IPS DF 4.7 (cell line): ENCODE measurements around the gene TTYH1.

Experiments used
- DNase-seq: peaks from one replicate; pipeline ENCODE4 v3.0.0-alpha.2; 2013; ENCODE audit warnings: low spot score; ENCODE audit errors: extremely low read depth

The TTYH1 gene

DNA sequence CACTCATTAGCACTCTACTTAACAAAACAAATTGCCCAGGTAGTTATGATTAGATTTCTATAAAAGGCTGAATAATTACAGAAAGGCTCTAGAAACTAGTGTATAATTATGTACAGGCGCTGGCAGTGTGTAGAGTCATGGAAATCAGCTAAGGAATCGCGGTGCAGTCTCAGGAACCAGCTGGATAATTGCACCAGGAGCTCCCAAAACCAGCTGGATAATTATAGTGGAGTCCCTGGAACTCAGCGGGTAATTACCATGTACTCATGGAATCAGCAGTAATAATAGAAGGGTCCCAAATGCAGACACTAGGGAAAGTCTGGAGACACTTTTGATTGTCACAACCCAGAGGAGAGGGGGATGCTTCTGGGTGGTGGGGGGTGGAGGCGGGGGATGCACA, 23.2 kb upstream of the TTYH1 start:
- no peak for DNase-seq

- no peak for DNase-seq
Observed at GRCh38 chr19:54393381-54393780, 21.9 kb upstream of the TTYH1 start.

DNA sequence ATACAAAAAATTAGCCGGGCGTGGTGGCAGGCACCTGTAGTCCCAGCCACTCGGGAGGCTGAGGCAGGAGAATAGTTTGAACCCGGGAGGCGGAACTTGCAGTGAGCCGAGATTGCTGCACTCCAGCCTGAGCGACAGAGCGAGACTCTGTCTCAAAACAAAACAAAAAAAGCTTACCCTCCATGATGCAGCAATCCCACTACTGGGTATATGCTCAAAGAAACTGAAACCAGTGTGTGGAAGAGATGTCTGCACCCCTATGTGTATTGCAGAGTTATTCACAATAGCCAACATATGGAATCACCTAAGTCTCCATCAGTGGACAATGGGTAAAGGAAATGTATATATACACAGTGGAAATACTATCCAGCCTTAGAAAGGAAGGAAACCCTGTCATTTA, 19.6 kb upstream of the TTYH1 start:
- no peak for DNase-seq

- DNase-seq: no peak
Observed at GRCh38 chr19:54399189-54399588, 16.1 kb upstream of the TTYH1 start.

DNA sequence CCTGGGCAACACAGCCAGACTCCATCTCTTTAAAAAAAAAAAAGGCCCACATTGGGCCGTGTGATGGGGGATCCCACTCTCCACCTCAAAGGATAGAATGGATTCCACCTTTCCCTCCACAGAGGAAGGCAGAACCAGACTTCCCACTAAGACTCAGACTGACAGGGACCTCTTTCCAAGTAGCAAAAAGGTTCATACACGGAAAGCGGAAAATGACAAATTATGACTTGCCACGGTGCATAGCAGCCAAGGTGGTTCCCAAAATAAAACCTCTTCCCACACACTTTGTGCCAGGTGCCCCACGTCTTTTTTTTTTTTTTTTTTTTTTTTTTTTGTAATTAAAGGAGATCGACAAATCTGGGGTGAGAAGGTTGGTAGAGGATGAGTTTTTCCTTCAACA, 14.4 kb upstream of the TTYH1 start:
- no peak for DNase-seq

- no peak for DNase-seq
Observed at GRCh38 chr19:54403054-54403453, 12.2 kb upstream of the TTYH1 start.

GRCh38 chr19:54405628-54406027, 9.6 kb upstream of the TTYH1 start:
- no peak for DNase-seq

DNA sequence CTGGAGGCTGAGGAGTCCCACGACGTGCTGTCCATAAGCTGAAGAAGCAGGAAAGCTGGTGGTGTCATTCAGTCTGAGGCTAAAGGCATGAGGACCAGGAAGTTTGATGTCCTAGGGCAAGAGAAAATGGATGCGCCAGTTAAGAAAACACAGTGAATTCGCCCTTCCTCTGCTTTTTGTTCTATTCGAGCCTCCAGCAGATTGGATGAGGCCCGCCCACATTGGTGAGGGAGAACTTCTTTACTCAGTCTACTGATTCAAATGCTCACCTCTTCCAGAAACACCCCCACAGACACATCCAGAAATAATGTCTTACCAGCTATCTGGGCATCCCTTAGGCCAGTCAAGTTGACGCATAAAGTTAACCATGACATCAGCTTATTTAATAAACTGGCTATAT, 7.5 kb upstream of the TTYH1 start:
- no peak for DNase-seq

- DNase-seq: no peak
Observed at GRCh38 chr19:54408456-54409026, 6.7 kb upstream of the TTYH1 start.

- DNase-seq: no peak
Observed at GRCh38 chr19:54411033-54411432, 4.2 kb upstream of the TTYH1 start.

DNA sequence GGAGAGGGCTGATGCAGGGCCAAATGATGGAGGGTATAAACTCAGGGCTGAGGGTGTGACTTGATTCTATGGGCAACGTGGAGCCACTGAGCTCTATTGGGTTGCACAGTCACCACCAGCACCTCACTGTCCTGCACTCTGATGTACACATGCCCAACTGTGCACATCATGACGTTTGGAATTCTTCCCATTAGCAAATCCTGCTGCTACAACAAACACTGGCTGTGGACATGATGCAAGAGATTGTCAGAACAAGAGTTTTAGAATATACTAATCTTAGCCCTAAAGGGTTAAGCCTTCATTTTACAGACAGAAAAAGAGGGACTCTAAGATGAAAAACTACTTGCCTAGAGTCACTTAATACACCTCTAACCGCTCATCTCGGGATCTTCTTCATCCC, 2.4 kb upstream of the TTYH1 start:
- no peak for DNase-seq

GRCh38 chr19:54414156-54414555, 1.1 kb upstream of the TTYH1 start:
- no peak for DNase-seq

DNA sequence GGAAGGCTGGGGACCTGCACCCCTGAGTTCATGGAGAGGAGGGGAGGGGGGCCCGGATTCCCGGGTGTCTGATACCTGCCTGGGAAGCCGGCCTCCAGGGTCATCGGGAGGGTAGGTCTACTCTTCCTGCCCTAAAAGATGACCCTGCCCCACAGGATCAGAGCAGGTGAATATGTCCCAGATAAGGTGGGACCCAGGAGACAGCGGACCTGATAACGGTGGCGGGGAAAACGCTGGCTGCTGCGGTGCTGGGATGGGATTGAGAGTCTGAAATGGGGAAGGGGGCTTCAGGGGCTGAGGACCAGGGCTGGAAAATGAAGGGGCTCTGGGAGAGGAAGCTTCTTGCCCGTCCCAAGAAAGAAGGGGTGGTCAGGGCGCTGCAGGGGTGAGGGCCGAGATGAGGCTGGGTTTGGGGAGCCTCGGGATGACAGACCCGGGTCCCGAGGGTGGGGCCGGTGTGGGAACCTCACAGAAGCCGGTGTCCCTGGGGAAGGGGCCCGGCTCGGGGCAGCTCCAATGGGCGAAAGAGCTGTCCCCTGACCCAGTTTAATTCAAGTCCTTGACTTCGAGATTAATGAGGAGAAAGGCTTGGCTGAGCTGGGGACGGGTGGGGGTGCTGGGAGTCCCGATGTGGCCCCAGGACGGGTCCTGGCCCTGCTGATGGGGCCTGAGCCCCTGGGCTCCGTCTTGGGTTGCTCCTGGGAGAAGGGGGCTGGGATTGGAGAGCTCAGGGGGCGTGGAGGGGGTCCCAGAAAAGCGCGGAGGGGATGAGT, 823 bp downstream of the TTYH1 start:
- DNase-seq: no peak

- no peak for DNase-seq
Observed at GRCh38 chr19:54416695-54417491, 1.6 kb downstream of the TTYH1 start.

DNA sequence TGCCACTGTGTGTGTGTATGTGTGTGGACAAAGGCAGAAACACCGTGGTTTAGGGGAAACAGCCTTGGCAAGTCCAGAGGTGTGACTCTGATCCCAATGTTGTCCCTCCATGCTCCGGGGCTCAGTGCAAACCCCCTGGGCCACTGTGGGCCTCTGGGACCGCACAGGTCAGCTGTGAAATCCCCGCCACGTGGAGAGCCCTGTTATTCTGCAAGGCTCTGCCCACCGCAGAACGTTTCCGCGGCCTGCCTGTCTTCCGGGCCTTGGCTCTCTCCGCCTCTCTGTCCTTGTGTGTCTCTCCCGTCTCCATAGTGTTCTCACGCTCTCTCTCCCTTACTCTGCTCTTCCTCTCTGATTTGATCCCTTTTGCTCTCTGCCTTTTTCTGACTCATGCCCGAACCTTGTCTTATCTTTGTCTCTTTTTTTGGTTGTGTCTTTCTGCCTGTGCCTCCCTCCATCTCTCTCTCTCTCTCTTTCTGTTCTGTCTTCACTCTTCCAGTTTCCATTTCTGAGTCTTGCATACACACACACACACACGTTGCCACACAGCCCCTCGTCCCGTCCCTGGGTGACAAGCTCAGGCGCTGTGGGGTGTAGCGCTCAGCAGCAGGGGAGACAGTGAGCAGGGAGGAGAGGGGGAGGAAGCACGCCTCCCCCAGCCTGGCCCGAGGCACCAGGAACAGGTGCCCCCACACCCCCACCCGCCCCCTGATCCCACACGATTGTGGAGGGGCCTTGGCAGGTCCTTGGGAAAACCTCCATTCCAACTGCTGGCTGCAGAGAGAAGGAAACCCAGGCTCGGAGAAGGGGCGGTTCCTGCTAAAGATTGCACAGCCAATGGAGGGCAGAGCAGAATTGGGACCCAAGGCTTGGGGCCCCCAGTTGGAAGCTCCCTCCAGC, 3.0 kb downstream of the TTYH1 start:
- no peak for DNase-seq

DNA sequence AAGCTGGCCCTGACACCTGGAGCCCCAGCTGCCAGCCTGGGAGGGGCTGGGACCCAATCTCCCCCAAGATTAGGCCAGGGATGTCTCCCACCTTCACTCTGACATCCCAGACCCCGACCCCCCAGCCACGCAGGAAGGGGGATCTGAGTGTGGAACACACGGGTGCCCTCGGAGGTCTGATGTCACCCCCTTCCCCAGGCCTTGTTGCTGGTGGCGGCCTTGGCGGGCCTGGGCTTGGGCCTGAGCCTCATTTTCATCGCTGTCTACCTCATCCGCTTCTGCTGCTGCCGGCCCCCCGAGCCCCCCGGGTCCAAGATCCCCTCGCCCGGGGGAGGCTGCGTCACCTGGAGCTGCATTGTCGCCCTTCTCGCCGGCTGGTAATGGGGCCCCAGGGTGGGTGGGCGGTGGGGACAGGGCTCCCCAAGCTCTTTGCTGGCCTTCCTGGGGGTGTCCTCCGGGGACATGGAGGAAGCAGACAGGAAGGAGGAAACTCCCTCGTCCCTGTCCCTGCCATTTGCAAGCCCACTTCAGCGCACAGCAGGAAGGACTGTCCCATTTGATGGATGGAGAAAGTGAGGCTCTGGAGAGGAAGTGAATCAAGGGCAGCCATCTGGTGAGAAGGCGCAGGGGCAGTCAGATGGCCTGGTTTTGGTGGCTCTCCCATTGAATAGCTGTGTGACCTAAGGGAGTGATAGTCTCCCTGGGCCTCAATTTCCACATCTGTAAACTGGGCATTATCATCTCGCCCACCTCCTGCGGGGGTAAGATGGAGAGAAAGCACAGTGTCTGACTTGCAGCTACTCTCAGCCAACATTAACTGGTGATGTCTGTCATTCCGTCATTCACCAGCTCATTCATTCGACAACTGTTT, 3.9 kb downstream of the TTYH1 start:
- DNase-seq: no peak

GRCh38 chr19:54420068-54420382, 4.8 kb downstream of the TTYH1 start:
- DNase-seq: no peak

DNA sequence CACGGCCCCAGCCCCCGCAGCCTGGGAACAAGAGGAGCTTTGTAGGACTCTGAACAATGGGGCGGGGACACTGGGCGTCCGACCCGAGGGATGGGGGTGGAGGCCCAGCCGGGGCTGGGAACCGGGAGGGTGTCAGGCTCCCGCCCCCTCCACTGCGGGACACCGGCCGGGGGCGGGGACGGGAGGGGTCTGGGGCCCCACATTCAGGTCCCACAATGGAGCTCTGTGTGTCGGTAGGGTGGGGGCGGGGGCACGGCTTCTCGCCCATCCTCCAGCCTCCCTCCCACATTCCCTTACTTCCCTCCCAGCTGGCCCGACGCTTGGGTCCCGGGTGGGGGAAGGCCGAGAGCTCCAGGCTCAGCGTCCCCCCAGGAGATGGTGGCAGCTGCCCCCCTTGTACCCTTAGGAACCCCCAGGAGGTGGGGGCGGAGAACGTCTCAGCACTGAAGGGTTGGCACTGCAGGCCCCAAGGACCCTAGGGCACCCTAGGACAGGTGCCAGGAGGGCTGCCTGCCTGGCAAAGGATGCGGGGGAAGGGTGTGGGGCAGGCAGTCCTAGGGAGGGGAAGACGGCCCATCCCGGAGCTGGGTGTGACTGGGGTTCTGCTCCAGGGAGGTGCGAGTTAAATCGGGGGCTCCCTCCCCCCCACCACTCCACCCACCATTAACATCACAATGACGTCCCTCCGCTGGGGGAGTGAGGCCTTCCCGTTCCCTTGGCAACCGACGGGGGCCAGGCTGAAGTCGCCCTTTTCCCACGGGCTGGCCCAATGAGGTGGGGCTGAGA, 5.3 kb downstream of the TTYH1 start:
- no peak for DNase-seq

DNA sequence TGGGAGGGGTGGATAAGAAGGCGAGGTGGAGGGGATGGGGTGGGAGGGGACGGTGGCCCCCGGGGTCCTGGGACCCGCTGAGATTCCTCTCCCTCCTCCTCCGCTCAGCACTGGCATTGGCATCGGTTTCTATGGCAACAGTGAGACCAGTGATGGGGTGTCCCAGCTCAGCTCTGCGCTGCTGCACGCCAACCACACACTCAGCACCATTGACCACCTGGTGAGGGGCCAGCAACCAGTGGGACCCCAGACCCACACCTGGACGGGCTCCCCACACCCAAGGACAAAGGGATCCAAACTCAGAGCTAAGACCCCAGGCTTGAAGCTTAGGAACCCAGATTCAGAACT, 5.9 kb downstream of the TTYH1 start:
- DNase-seq: no peak

- no peak for DNase-seq
Observed at GRCh38 chr19:54421521-54421920, 6.3 kb downstream of the TTYH1 start.
